Measurements from ENCODE around the gene MMP23B. TPM values are rescaled to one million over a fixed set of nuclear protein-coding genes. Genes with fewer than 3 reads are reported as not detected.

Gene MMP23B
- total RNA-seq, 6 experiments from 2014 or later: 0.75 to 4.0 (median 2.3) TPM

GRCh38 chr1:1621173-1622009 is 10.6 kb upstream of the MMP23B start:
- peak in 1 of 3 donors; percentile 47 for DNase-seq
- WGBS (ENCODE audit: insufficient coverage, low coverage, low lambda C conversion rate, missing lambda C conversion rate): no CpG with 5 or more reads among the region's 31 CpGs
- ATAC-seq: no peak
- no peaks in the 10 kb centered on the region for H3K27me3 ChIP-seq
- intact Hi-C loops (cut with DNase I): loop anchor here in 1 of 2 donors (10.0 kb wide), 1 partner anchor 53 kb away; no protein-coding TSS in a partner anchor
- no peak overlapping the region for H3K4me3 ChIP-seq
- H3K4me1 ChIP-seq: peaks cover 0 to 12% (median 5%) of the 10 kb centered on the region in 4 donors
- no peak overlapping the region for H3K27ac ChIP-seq
- TF ChIP-seq POLR2A (IDR thresholded peaks at IDR 0.05): no peak
- no peak for TF ChIP-seq CTCF (IDR thresholded peaks at IDR 0.05)
- peaks cover 0 to 4% (median 0%) of the 10 kb centered on the region in 4 donors for H3K36me3 ChIP-seq
- no peaks in the 10 kb centered on the region for H3K9me3 ChIP-seq

- intact Hi-C loops (cut with DNase I): loop anchor here in 1 of 2 donors (10.0 kb wide), 1 partner anchor 53 kb away; no protein-coding TSS in a partner anchor
- TF ChIP-seq CTCF (IDR thresholded peaks at IDR 0.05) (no peak), POLR2A (IDR thresholded peaks at IDR 0.05) (no peak)
- ATAC-seq: no peak
- peaks cover 0 to 4% (median 0%) of the 10 kb centered on the region in 4 donors for H3K36me3 ChIP-seq
- no CpG with 5 or more reads among the region's 21 CpGs for WGBS (ENCODE audit: insufficient coverage, low coverage, low lambda C conversion rate, missing lambda C conversion rate)
- DNase-seq: peak in 1 of 3 donors; percentile 45
- no peak overlapping the region for H3K4me3 ChIP-seq
- peaks cover 0 to 3% (median under 1%) of the 10 kb centered on the region in 4 donors for H3K4me1 ChIP-seq
- no peak overlapping the region for H3K27ac ChIP-seq
- no peaks in the 10 kb centered on the region for H3K27me3 ChIP-seq
- no peaks in the 10 kb centered on the region for H3K9me3 ChIP-seq
These were observed 9.8 kb upstream of the MMP23B start for GRCh38 chr1:1622010-1622787.

GRCh38 chr1:1622788-1623094 is 9.2 kb upstream of the MMP23B start:
- peak in 1 of 3 donors; percentile 47 for DNase-seq
- Histone ChIP-seq H3K36me3 (peaks cover 0 to 4% (median 0%) of the 10 kb centered on the region in 4 donors), H3K9me3 (no peaks in the 10 kb centered on the region), H3K4me3 (no peak overlapping the region), H3K27ac (no peak overlapping the region), H3K4me1 (no peaks in the 10 kb centered on the region), H3K27me3 (no peaks in the 10 kb centered on the region)
- ATAC-seq: no peak
- 91% methylated on average over 10 of the region's 17 CpGs for WGBS (ENCODE audit: insufficient coverage, low coverage, low lambda C conversion rate, missing lambda C conversion rate)
- intact Hi-C loops (cut with DNase I): loop anchor here in 1 of 2 donors (10.0 kb wide), 1 partner anchor 52 kb away; no protein-coding TSS in a partner anchor
- TF ChIP-seq POLR2A (IDR thresholded peaks at IDR 0.05) (no peak), CTCF (IDR thresholded peaks at IDR 0.05) (no peak)

DNA sequence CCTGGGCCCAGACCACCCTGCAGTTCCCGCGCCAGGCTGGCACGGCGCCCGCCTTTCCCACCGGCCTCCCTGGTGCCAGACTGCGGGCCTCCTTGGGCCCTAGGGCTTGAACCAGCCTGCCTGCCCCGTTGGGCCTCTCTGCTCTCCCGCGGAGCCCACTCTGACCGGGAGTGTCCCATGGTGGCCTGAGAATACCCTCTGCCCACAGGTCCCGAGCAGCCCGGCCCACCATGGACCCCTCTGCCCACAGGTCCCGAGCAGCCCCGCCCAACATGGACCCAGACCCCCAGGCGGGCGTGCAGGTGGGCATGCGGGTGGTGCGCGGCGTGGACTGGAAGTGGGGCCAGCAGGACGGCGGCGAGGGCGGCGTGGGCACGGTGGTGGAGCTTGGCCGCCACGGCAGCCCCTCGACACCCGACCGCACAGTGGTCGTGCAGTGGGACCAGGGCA is 8.8 kb upstream of the MMP23B start:
- H3K9me3 ChIP-seq: no peaks in the 10 kb centered on the region
- ATAC-seq (no peak), DNase-seq (peak in 1 of 3 donors; percentile 47)
- intact Hi-C loops (cut with DNase I): loop anchor here in 1 of 2 donors (10.0 kb wide), 1 partner anchor 52 kb away; no protein-coding TSS in a partner anchor
- no peak for TF ChIP-seq POLR2A (IDR thresholded peaks at IDR 0.05)
- no peak for TF ChIP-seq CTCF (IDR thresholded peaks at IDR 0.05)
- 80% methylated on average over 1 of the region's 33 CpGs for WGBS (ENCODE audit: insufficient coverage, low coverage, low lambda C conversion rate, missing lambda C conversion rate)
- H3K27me3 ChIP-seq: no peaks in the 10 kb centered on the region
- H3K27ac ChIP-seq: no peak overlapping the region
- H3K4me3 ChIP-seq: no peak overlapping the region
- no peaks in the 10 kb centered on the region for H3K4me1 ChIP-seq
- H3K36me3 ChIP-seq: peaks cover 0 to 4% (median under 1%) of the 10 kb centered on the region in 4 donors

Data from right lobe of liver (tissue), 6 donors.